GM21447 (cell line): ENCODE results near the gene KCNJ15.

Source experiments
- ATAC-seq: cut with Tn5 transposase; IDR thresholded peaks from one replicate; pipeline ENCODE4 v1.9.1; 2021; ENCODE audit not compliant: unreplicated experiment

KCNJ15 gene

DNA sequence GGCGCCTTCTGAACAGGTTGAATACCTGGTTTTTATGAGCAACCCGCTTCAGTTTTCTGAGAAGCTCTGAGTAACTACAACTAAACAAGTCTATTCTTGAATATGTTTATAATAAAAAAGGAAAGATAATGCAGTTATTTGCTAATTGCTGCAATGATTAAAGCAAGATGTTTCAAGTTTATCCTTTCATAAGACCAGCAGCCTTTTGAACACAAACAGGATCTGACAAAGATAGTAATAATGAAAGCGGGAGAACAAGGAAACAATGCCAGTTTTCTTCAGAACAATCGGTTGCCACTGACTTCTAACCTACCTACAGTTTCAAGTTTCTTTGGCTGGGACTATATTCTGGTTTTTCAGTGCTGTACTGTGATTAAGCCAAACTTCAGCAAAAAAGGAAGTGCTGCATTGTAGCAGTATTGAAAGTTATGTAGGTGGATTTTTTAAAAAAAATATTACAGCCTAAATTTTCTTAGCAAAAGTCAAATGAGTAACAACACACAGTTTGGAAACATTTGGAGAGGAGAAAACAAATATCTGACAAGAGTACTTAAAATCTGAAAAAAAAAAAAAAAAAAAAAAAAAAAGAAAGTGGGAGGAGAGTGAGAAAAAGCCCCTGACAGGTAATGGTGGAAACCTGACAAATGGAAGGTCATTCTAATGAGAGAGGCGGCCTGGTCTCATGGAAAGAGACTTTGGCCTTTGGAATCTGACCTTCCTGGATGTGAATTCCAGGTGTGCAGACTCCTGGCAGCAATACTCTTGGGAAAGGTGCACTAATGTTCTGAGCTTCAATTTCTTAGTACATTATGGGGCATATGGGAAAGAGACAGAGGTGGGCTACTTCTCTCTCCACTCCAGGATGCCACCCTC is 11.4 kb downstream of the KCNJ15 start:
- ATAC-seq: peak; percentile 41

DNA sequence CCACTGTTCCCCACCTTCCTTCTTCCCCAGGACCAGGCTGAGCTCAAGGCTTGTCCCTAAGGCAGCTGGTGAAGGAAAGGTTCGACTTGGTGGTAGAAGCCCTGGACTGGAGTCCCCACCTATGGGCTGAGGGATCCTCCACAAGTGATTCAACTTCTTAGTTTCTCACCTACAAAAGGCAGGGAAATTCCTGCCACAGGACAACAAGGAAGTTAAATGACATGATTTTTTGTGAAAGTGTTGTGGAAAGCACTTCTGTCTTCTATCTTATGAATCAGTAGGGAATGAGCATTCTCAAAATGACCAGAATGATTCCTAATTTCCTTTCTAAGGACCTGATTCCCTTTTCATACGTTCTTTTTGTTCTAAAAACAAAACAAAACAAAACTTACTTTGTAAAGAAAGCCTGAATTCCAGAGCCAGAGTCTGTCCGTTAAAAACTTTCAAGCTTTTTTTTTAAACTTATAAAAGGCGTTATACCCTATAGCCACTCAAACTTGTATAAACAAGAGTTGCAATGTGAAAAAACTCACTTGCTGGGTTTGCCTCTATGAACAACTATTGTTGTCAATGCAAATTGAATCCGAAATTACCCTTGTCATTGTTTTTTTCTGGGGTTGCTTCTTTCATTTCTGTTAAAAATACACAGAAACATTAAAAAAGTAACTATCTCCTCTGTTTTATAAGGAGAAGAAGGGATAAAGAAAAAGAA is 12.2 kb downstream of the KCNJ15 start:
- ATAC-seq: peak; percentile 37

DNA sequence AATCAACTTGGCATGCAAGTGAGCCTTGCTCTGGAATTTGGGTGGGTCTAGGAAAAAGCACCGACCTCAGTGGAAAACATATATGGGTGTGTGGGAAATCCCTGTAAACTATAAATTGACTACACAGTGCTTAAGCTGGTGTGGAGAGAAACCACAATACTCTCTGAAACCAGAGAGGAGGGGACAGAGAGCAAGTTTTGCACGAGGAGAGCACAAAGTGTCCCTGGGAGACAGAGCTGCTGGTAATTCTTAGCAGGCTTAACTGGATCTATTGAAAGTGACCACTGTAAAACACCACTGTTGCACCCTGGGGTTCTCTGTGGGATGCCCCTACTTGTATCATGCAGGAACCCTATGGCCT is 12.8 kb downstream of the KCNJ15 start:
- peak; percentile 76 for ATAC-seq

DNA sequence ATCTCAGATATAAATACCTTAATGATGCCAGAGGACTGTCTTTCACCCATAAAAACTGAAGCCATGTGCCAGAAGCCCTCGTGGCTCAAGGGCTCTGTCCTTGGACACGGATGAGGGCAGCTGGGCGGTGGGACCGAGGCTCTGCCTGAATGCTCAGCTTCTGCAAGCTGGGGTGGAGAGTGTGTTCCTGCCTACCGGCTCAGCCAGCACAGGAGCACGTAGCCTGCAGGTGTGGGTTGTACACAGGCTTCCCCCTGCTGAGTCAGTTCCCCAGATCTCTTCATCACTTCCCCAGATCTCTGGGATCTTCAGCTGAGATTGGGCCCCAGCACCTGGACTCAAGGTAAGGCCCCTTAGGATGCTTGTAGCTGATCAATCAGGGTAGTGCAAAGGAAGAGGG is 15.4 kb downstream of the KCNJ15 start:
- no peak for ATAC-seq

DNA sequence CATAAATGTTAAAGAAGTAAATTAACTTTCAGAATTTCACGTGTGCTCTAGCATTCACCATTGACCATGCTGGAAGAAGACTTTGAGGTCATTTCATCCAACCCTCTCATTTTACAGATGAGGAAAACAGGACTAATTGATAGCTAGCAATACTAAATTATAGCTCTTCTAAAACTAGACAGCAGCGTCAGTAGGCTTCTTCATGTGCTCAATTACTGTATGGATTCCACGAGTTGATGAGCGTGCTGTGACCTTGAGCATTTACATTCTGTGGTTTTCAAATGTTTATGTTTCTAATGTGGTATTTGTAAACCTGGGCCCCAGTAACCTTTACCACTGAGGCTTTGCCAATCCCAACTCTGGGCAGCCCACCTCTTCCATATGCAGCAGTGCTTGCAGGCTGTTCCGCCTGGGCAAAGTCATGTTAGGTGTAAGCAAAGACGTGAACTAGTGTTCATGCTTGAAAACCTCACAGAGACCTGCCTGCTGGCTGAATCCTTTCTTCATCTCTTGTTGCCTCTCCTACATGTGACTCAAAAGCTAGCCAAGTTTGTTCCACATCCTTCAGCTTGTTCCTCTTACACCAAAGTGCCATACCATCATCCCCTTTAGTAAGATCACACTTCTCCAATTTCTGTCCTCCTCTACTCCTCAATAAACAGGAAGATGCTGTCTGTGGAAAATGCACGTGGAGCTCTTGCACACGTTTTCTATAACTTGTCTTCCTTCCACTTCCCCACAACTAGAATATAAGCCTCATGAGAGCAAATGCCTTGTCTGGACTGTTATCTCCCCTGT is 17.2 kb downstream of the KCNJ15 start:
- ATAC-seq: no peak

DNA sequence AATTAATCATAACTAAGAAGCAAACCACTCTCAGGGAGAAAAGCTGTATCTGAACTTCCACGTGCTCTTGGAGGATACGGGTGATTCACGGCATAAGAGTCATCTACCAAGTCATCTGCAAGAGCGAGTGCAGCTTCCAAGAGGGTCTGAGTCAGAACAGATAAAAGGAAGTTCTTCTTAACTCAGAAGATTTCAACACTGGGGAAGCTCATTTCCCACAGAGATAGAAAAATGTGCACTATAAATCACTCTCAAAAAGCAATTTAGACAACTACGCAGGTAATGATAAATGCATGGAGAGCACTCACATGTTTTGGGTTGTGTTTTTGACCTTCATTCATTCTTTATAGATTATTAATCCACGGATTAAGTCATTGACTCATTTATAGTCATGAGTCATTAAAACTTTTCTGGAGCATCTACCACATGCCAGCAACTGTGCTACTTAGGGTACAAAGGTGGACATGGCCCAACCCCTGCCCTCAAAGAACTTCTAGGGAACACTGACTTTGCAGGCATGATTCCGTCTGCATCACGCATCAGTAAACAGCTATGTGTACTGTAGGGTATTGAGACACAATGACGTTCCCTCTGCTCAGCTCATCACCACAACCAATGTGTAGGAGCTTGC is 20.8 kb downstream of the KCNJ15 start:
- ATAC-seq: no peak

DNA sequence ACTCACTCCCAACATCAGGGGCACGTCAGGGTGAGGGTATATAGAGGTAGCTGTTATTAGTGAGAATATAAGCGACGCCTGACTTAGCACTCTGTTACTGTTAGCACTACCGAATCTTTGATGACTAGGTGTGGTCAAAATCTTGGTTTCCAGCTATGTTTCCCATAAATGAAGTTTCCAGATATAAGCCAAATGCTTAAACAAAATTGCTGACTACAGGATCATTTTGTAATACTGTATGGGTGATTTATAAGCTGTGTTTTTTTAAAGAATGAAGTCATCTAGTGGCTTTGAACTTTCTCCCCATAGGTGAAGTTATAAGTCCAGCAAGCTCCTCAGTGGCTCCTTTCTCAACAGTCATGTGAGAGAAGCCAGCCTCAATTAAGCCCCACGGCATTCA is 23.7 kb downstream of the KCNJ15 start:
- ATAC-seq: no peak

DNA sequence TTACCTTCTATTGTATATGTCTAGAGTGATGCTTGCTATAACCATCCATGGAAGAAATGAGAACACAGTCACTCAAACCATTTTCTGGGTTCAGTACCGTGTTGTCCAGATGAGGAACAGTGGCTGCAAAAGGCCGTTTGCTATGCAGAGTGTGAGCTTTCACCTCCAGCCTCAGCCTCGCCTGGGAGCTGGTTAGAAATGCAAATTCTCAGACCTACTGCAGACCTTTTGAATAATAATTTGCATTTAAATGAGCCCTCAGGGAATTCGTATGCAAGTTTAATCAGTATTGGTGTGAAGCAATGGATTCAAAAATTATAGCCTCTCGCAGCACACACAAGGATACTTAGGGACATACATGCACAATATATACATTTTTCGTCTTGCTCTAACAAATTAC is 24.1 kb downstream of the KCNJ15 start:
- ATAC-seq: no peak

DNA sequence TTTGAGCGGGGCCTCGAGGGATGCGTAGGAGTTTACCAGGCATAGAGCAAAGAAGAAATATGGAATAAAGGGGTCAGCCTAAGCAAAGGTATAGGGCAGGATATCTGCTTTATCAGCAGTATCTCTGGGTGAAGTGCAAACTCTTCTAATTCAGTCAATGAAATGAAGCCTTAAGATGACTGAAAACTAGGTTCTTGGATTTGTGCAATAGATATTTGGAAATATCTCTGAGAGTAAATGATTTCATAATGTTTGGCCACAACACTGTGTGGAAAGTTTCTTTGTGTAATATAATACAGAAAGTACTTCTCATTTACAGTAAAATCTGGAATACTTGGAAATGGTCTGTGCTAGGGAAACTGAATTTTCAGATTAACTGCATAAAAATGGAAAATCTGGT is 26.1 kb downstream of the KCNJ15 start:
- ATAC-seq: no peak

DNA sequence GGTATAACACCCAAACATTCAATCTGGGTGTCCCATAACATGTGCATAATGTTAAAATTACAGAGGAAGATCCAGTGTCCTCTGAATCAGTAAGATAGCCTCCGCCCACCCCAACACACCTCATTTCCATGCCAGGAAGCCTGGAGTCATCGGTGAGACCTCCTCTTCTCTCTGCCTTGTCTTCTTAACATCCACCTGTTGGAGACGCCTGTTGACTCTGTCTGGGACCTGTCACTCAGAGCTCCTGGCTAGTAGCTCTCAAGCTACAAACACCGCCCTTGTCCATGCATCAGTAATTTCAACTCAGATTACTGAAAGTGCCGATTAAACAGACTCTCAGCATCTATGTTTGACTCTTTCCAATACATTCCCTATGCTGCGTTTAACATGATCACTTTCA is 27.4 kb downstream of the KCNJ15 start:
- no peak for ATAC-seq

DNA sequence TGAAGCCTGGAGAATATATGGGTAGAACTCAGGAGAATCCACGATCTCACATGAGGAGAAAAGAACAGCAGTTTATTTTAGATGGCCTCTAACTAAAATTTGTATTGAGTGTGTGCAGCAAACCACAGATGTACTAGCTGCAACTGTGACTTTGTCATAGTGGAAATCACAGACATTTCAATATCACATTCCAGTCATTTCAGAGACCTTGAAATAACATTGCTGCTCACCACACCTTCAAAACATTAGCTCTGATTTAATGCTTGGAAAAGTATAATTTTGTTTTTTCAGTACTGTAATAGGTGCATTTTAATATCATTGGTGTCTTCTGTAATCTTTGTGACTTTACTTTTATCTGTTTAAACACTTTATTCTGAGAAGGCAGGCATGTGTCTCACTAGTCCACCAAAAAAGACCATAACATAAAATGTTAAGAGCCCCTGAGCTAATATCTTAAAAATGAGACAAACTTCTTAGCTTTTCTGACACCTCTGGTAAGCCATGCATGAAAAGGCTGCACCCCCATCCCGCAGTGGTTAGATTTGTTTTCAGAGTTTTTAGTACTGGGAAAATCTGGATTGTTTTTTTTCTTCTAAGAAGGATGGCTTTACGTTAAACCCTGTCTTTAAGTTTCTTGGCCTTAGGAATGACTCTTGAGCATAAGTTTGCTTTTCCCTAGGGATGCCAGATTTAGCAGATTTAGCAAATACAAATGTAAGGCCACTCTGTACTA is 30.1 kb downstream of the KCNJ15 start:
- ATAC-seq: no peak

DNA sequence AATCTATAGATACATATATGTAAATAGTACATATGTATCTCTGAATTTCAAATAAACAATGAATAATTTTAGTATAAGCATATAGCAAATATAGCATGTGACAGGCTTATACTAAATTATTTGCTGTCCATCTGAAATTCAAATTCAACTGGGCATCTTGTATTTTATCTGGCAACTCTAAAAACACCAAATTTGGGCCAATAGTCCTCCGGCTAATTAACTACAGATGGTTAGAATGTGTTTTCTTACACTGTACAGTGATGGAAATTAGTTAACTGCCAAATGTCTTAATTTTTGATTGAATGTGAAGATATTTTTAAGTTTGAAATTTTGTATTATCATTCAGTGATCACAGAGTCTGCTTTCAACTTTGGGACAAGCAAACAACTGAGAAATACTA is 30.7 kb downstream of the KCNJ15 start:
- no peak for ATAC-seq

DNA sequence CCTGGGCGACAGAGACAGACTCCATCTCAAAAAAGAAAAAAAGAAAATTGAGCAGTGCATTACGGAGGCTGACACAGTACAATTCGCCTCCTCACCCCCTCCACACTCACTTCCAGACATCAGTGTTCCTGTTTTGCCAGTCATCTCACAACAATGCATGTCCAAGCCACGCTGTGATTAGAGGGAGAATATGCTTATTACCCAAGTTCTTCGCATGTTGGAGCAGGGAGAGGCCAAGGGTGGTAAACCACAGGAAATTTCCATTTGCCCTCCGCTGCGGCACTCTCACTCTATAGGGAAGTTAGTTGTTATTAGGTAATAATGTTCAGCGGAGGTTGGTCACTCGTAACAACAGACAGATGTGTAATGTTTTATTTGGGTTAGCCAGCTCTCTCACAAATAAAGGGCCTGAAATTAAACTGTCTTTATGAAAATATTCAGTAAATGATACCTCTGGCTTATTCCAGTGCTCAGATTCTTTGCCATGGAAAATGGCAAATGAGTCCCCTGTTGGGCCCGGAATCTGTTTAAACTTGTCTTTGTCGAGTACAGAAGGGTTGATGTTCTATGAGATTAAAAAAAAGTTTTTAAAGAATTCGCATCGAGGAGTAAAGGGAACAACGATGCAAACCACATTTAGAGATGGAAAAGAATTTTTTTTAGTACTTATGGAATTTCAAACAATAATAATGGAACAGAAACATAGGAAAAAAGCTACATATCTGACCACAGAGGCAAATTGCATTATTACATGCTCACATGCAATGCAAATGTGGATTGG is 33.1 kb downstream of the KCNJ15 start:
- no peak for ATAC-seq

DNA sequence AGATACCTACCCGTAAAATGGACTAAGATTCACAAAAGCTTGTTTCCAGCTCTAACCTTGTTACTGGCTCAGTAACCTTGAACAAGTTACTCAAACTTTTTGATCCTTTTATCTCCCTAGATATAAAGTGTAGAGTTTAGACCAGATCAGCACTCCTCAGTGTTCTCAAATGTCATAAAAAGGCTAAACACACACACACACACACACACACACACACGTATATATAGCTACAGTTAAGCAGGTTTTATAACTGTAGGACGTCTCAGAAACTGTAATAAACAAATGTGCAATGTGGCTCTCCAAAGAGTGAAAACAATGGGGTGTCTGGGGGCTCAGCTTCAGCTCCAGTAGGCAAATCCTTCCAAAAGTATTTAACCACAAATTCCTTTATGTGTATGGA is 34.0 kb downstream of the KCNJ15 start:
- ATAC-seq: no peak

DNA sequence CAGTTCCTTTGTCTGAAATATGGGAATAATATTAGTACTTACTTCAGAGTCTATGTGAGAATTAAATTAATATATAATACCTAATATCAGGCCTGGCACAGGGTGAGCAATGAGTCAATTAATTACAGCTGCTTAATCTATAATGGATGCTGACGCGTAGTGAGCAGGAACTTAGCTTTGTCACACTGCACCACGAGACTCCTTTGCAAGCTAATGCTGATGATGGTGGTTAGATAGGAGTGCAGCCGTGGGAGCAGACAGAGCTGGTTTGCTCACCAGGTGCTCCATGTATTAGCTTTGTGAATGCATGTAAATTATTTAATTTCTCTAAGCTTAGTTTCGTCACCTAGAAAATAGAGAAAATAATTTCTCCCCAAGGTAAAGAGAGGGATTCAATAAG is 35.1 kb downstream of the KCNJ15 start:
- no peak for ATAC-seq

DNA sequence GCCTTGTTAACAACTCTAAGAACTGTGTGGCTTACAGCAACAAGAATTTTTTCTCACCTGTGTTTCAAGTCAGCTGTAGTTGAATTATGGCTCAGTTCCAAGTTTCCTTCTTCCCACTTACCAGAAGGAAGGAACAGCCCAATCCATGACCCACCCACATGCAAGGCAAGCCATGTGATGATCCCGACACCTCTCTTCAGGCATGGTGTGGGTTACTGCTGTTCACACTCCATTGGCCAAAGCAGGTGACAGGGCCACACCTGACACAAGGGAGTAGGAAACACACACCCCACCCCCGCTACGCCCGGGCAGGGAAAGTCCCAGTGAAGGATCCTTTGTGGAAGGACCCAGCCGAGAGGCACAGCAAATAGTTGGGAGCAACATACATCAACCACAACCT is 36.3 kb downstream of the KCNJ15 start:
- ATAC-seq: no peak

DNA sequence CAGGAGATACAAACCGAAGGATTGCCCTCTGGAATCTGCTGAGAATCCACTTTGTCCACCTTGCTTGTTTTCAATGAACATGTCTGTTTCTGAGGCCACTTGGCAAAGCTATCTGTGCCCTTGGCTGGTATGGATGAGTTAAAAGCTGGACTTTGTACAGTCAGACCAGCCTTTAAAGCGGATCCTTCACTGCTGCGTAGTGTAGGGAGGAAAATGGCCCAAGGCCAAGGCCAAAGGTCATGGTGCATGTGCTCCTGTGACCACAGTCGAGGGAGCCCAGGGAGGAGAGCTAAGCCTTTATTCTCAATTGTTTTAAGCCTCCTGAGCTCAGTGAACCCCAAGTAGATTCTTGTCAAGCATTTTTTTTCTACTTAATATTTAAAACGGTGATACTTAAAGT is 37.0 kb downstream of the KCNJ15 start:
- no peak for ATAC-seq

DNA sequence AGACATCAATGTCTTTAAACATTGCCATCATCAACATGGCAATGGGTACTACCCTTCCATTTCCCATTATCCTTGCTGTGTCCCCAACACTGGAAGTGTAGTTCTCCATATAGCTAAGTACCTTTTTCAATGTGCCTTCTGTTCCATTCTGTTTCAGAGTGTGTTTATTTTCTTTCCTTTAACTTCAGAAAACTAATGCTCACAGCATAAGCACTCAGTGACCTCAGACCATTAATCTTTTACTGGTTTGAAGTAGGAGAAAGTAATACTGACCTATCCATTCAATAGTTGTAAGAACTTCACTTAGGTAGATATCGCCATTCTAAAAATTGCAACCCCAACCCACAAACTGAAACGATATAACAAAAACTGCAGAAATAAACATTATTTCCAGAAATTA is 37.8 kb downstream of the KCNJ15 start:
- ATAC-seq: no peak

DNA sequence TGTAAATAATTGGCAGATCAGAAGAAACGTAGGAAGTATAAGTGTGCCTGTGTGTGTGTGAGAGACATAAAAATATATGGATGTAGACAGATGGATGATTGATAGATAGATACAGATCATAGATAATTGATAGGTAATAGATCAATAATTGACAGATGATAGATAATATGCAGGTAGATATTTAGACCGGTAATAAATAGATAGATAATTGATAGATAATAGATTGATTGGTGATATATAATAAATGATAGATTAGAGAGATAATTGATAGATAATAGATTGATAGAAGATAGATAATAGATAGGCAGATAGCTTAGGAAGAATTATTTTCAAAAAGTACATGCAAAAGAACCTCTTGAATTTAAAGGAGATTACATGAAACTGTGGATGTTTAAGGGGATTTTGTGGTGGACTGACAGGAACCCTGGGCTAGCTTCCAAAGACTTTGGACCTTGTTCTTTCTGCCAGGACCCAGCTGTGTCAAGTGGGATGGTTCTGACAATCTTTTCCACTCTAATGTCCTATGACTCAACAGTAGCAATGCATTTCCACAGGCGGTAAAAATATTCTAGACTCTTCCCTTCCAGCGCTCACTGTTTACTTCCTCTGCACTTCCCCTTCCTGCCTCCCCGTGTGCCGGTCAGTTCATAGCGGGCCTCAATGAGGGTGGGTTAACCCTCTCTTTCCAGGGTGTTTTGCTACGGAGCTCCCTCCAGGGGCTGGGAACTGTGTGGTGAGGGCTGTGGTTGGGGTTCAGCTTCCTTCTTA is 39.4 kb downstream of the KCNJ15 start:
- no peak for ATAC-seq
